Measurements from ENCODE around the gene SDK1. TPM values are rescaled to one million over a fixed set of nuclear protein-coding genes. Genes with fewer than 3 reads are reported as not detected.

Gene SDK1
- total and polyA plus RNA-seq, 4 donors = 0.12 to 0.47 (median 0.36) TPM

- no peaks in the 10 kb centered on the region for H3K9me3 ChIP-seq (ENCODE audit: control insufficient read depth in 4 of 4, low read length in 3 of 4)
- H3K9ac ChIP-seq (ENCODE audit: low read depth in 1 of 2, low read length in 2 of 2) = no peak overlapping the region
- H3K4me3 ChIP-seq (ENCODE audit: low read depth in 1 of 3, low read length in 3 of 3) = no peak overlapping the region
- no peak for TF ChIP-seq JUND (IDR thresholded peaks at IDR 0.05)
- TF ChIP-seq FOXA2 (IDR thresholded peaks at IDR 0.05) = no peak
- TF ChIP-seq CTCF (IDR thresholded peaks at IDR 0.05; ENCODE audit: low read depth, low read length, missing input control) = no peak
- TF ChIP-seq NR2F2 (IDR thresholded peaks at IDR 0.05) = no peak
- no peak for TF ChIP-seq ZBTB33 (IDR thresholded peaks at IDR 0.05)
- TF ChIP-seq ATF3 (IDR thresholded peaks at IDR 0.05) = no peak
- DNase-seq (ENCODE audit: low spot score) = no peak
- WGBS = 93% methylated on average over 10 of the region's 10 CpGs
- H3K27ac ChIP-seq (ENCODE audit: low read depth in 1 of 2, low read length in 2 of 2) = no peak overlapping the region
- H3K4me1 ChIP-seq (ENCODE audit: control insufficient read depth in 4 of 4, insufficient read depth in 4 of 4, low read length in 3 of 4) = no peaks in the 10 kb centered on the region
- H3K27me3 ChIP-seq (ENCODE audit: control insufficient read depth in 4 of 4, insufficient read depth in 4 of 4, low read length in 3 of 4) = peaks cover 0 to 3% (median under 1%) of the 10 kb centered on the region in 4 donors
- H3K36me3 ChIP-seq (ENCODE audit: control insufficient read depth in 4 of 4, insufficient read depth in 3 of 4, low read depth in 1 of 4, low read length in 3 of 4) = no peaks in the 10 kb centered on the region
These were observed 728.9 kb downstream of the SDK1 start for GRCh38 chr7:4029941-4030340.

GRCh38 chr7:4030346-4030950, 729.4 kb downstream of the SDK1 start:
- no peak for DNase-seq (ENCODE audit: low spot score)
- WGBS = 95% methylated on average over 14 of the region's 14 CpGs
- TF ChIP-seq EGR1 (IDR thresholded peaks at IDR 0.05; ENCODE audit: low read depth in 2 of 2) (no peak), FOXA1 (IDR thresholded peaks at IDR 0.05) (no peak), RAD21 (IDR thresholded peaks at IDR 0.05) (no peak), REST (IDR thresholded peaks at IDR 0.05) (no peak), HNF4G (IDR thresholded peaks at IDR 0.05) (no peak)
- Histone ChIP-seq H3K9ac (ENCODE audit: low read depth in 1 of 2, low read length in 2 of 2) (no peak overlapping the region), H3K9me3 (ENCODE audit: control insufficient read depth in 4 of 4, low read length in 3 of 4) (no peaks in the 10 kb centered on the region), H3K27ac (ENCODE audit: low read depth in 1 of 2, low read length in 2 of 2) (no peak overlapping the region), H3K36me3 (ENCODE audit: control insufficient read depth in 4 of 4, insufficient read depth in 3 of 4, low read depth in 1 of 4, low read length in 3 of 4) (no peaks in the 10 kb centered on the region), H3K4me3 (ENCODE audit: low read depth in 1 of 3, low read length in 3 of 3) (no peak overlapping the region), H3K4me1 (ENCODE audit: control insufficient read depth in 4 of 4, insufficient read depth in 4 of 4, low read length in 3 of 4) (no peaks in the 10 kb centered on the region), H3K27me3 (ENCODE audit: control insufficient read depth in 4 of 4, insufficient read depth in 4 of 4, low read length in 3 of 4) (peaks cover 0 to 3% (median under 1%) of the 10 kb centered on the region in 4 donors)

Measured in liver (tissue), 9 donors.